ENCODE results near the gene ATP2B3. TPM values are rescaled to one million over a fixed set of nuclear protein-coding genes. Genes with fewer than 3 reads are reported as not detected.

The ATP2B3 gene
- total RNA-seq, 1 donor from 2014 or later, result not detected

- peaks cover 30% of the 10 kb centered on the region for H3K27me3 ChIP-seq (ENCODE audit: control insufficient read depth, insufficient read depth, low read length)
- DNase-seq (ENCODE audit: low read depth), result no peak
- H3K4me3 ChIP-seq (ENCODE audit: low read depth, low read length), result no peak overlapping the region
- H3K36me3 ChIP-seq (ENCODE audit: control insufficient read depth, insufficient read depth, low read length), result no peaks in the 10 kb centered on the region
- TF ChIP-seq CTCF (IDR thresholded peaks at IDR 0.05; ENCODE audit: insufficient read depth, low read length, poor library complexity, severe bottlenecking), result no peak
These were observed 5.8 kb downstream of the ATP2B3 start for GRCh38 chrX:153523269-153523668.

GRCh38 chrX:153524234-153524633, 6.8 kb downstream of the ATP2B3 start:
- TF ChIP-seq CTCF (IDR thresholded peaks at IDR 0.05; ENCODE audit: insufficient read depth, low read length, poor library complexity, severe bottlenecking), result no peak
- Histone ChIP-seq H3K4me3 (ENCODE audit: low read depth, low read length) (no peak overlapping the region), H3K27me3 (ENCODE audit: control insufficient read depth, insufficient read depth, low read length) (peaks cover 24% of the 10 kb centered on the region), H3K36me3 (ENCODE audit: control insufficient read depth, insufficient read depth, low read length) (no peaks in the 10 kb centered on the region)
- no peak for DNase-seq (ENCODE audit: low read depth)

- DNase-seq (ENCODE audit: low read depth), result no peak
- TF ChIP-seq CTCF (IDR thresholded peaks at IDR 0.05; ENCODE audit: insufficient read depth, low read length, poor library complexity, severe bottlenecking), result no peak
- H3K4me3 ChIP-seq (ENCODE audit: low read depth, low read length), result no peak overlapping the region
- peaks cover 24% of the 10 kb centered on the region for H3K27me3 ChIP-seq (ENCODE audit: control insufficient read depth, insufficient read depth, low read length)
- H3K36me3 ChIP-seq (ENCODE audit: control insufficient read depth, insufficient read depth, low read length), result no peaks in the 10 kb centered on the region
These were observed 8.0 kb downstream of the ATP2B3 start for GRCh38 chrX:153525451-153525850.

- TF ChIP-seq CTCF (IDR thresholded peaks at IDR 0.05; ENCODE audit: insufficient read depth, low read length, poor library complexity, severe bottlenecking), result no peak
- no peaks in the 10 kb centered on the region for H3K36me3 ChIP-seq (ENCODE audit: control insufficient read depth, insufficient read depth, low read length)
- peaks cover 24% of the 10 kb centered on the region for H3K27me3 ChIP-seq (ENCODE audit: control insufficient read depth, insufficient read depth, low read length)
- no peak for DNase-seq (ENCODE audit: low read depth)
- H3K4me3 ChIP-seq (ENCODE audit: low read depth, low read length), result no peak overlapping the region
These were observed 8.6 kb downstream of the ATP2B3 start for GRCh38 chrX:153526042-153526441.

DNA sequence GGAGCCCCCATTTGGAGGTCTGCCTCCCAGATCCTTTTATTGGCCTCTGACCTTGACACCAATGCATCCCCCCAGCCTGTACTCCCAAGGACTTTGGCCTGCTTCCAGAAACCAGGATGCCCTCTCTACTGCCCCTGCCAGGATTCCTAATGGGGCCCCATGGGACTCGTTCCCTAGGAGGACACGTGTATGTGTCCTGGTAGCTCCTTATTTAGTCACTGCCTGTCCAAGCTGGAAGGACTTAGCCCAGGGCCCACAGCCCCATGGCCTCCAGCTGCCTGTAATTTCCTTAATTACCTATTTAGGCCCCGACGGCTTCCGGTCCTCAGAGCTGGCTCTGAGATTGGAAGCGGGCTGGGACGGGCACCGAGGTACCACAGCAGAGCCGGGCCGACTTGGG, 9.4 kb downstream of the ATP2B3 start:
- peaks cover 21% of the 10 kb centered on the region for H3K27me3 ChIP-seq (ENCODE audit: control insufficient read depth, insufficient read depth, low read length)

More for the DNA sequence above, 9.4 kb downstream of the ATP2B3 start:
- no peak for DNase-seq (ENCODE audit: low read depth)
- no peak for TF ChIP-seq CTCF (IDR thresholded peaks at IDR 0.05; ENCODE audit: insufficient read depth, low read length, poor library complexity, severe bottlenecking)
- Histone ChIP-seq H3K36me3 (ENCODE audit: control insufficient read depth, insufficient read depth, low read length) (no peaks in the 10 kb centered on the region), H3K4me3 (ENCODE audit: low read depth, low read length) (no peak overlapping the region)

Measured in kidney epithelial cell (primary cell).